ENCODE data around the gene HIVEP3. TPM values are rescaled to one million over a fixed set of nuclear protein-coding genes. Genes with fewer than 3 reads are reported as not detected.

Gene HIVEP3
- total RNA-seq, 6 experiments from 2014 or later, result 1.4 to 3.9 (median 2.2) TPM

- peaks cover 0 to 8% (median 0%) of the 10 kb centered on the region in 4 donors for H3K4me1 ChIP-seq
- intact Hi-C loops (cut with DNase I), result no loop called here
- 25% methylated on average over 3 of the region's 5 CpGs for WGBS (ENCODE audit: insufficient coverage, low coverage, low lambda C conversion rate, missing lambda C conversion rate)
- H3K4me3 ChIP-seq, result no peak overlapping the region
- TF ChIP-seq POLR2A (IDR thresholded peaks at IDR 0.05) (no peak), CTCF (IDR thresholded peaks at IDR 0.05) (no peak)
- ATAC-seq, result no peak
- no peaks in the 10 kb centered on the region for H3K9me3 ChIP-seq
- no peaks in the 10 kb centered on the region for H3K36me3 ChIP-seq
- DNase-seq, result peak in 1 of 3 donors; percentile 35
- H3K27ac ChIP-seq, result no peak overlapping the region
- no peaks in the 10 kb centered on the region for H3K27me3 ChIP-seq
Measured at GRCh38 chr1:41466146-41466545, 452.6 kb downstream of the HIVEP3 start.

- Histone ChIP-seq H3K4me1 (peaks cover 0 to 8% (median 0%) of the 10 kb centered on the region in 4 donors), H3K27me3 (no peaks in the 10 kb centered on the region), H3K36me3 (no peaks in the 10 kb centered on the region), H3K27ac (no peak overlapping the region), H3K9me3 (no peaks in the 10 kb centered on the region), H3K4me3 (no peak overlapping the region)
- DNase-seq (no peak), ATAC-seq (no peak)
- 80% methylated on average over 1 of the region's 1 CpG for WGBS (ENCODE audit: insufficient coverage, low coverage, low lambda C conversion rate, missing lambda C conversion rate)
- TF ChIP-seq POLR2A (IDR thresholded peaks at IDR 0.05), result no peak
- no peak for TF ChIP-seq CTCF (IDR thresholded peaks at IDR 0.05)
- intact Hi-C loops (cut with DNase I), result no loop called here
Measured at GRCh38 chr1:41465741-41466140, 453.0 kb downstream of the HIVEP3 start.

- peaks cover 0 to 8% (median 0%) of the 10 kb centered on the region in 4 donors for H3K4me1 ChIP-seq
- no peak overlapping the region for H3K27ac ChIP-seq
- no peaks in the 10 kb centered on the region for H3K27me3 ChIP-seq
- no peak for DNase-seq
- intact Hi-C loops (cut with DNase I), result no loop called here
- no peak overlapping the region for H3K4me3 ChIP-seq
- no peak for TF ChIP-seq CTCF (IDR thresholded peaks at IDR 0.05)
- TF ChIP-seq POLR2A (IDR thresholded peaks at IDR 0.05), result no peak
- 85% methylated on average over 7 of the region's 7 CpGs for WGBS (ENCODE audit: insufficient coverage, low coverage, low lambda C conversion rate, missing lambda C conversion rate)
- no peaks in the 10 kb centered on the region for H3K9me3 ChIP-seq
- H3K36me3 ChIP-seq, result no peaks in the 10 kb centered on the region
- ATAC-seq, result no peak
Measured at GRCh38 chr1:41464885-41465284, 453.8 kb downstream of the HIVEP3 start.

GRCh38 chr1:41463516-41463915, 455.2 kb downstream of the HIVEP3 start:
- Histone ChIP-seq H3K36me3 (no peaks in the 10 kb centered on the region), H3K9me3 (no peaks in the 10 kb centered on the region), H3K27me3 (no peaks in the 10 kb centered on the region), H3K27ac (no peak overlapping the region), H3K4me1 (peaks cover 0 to 8% (median 0%) of the 10 kb centered on the region in 4 donors), H3K4me3 (no peak overlapping the region)
- DNase-seq (no peak), ATAC-seq (no peak)
- WGBS (ENCODE audit: insufficient coverage, low coverage, low lambda C conversion rate, missing lambda C conversion rate), result 100% methylated on average over 1 of the region's 2 CpGs
- no peak for TF ChIP-seq CTCF (IDR thresholded peaks at IDR 0.05)
- no peak for TF ChIP-seq POLR2A (IDR thresholded peaks at IDR 0.05)
- intact Hi-C loops (cut with DNase I), result no loop called here

GRCh38 chr1:41462680-41463004, 456.1 kb downstream of the HIVEP3 start:
- Histone ChIP-seq H3K27me3 (no peaks in the 10 kb centered on the region), H3K36me3 (no peaks in the 10 kb centered on the region), H3K4me3 (no peak overlapping the region), H3K27ac (no peak overlapping the region), H3K4me1 (peaks cover 0 to 8% (median 0%) of the 10 kb centered on the region in 4 donors), H3K9me3 (no peaks in the 10 kb centered on the region)
- intact Hi-C loops (cut with DNase I), result no loop called here
- WGBS (ENCODE audit: insufficient coverage, low coverage, low lambda C conversion rate, missing lambda C conversion rate), result 100% methylated on average over 2 of the region's 2 CpGs
- ATAC-seq, result no peak
- TF ChIP-seq POLR2A (IDR thresholded peaks at IDR 0.05), result no peak
- no peak for TF ChIP-seq CTCF (IDR thresholded peaks at IDR 0.05)
- no peak for DNase-seq

Measured in right lobe of liver (tissue), 6 donors.